GM03348 (cell line): Measurements from ENCODE around the gene NLRC5.

Source experiments
- DNase-seq: peaks from one replicate; pipeline ENCODE4 v3.0.0; 2012; ENCODE audit warnings: low spot score

Gene NLRC5

DNA sequence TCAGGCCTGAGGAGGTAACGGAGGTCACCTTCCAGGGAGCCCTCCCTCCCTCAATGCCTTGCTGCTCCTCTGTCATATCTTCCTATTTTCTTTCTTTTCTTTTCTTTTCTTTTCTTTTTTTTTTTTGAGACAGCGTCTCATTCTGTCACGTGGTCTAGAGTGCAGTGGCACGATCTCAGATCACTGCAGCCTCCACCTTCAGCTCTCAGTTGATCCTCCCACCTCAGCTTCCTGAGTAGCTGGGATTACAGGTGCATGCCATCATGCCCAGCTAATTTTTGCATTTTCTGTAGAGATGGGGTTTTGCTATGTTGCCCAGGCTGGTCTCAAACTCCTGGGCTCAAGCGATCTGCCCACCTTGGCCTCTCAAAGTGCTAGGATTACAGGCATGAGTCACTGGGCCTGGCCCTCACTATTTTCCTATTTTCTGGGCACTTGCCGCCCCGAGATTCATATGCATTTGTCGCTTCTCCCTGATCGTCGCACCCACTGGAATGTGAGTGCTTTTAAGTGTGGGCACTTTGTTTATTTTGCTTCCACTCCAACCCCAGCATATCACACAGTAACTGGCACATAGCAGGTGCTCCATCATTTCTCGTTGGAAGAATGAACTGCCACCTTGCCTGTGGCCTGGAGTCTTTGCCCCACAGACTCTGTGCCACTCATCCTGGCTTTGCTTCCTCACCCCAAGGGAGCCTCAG lies 134.8 kb downstream of the NLRC5 start:
- no peak for DNase-seq

DNA sequence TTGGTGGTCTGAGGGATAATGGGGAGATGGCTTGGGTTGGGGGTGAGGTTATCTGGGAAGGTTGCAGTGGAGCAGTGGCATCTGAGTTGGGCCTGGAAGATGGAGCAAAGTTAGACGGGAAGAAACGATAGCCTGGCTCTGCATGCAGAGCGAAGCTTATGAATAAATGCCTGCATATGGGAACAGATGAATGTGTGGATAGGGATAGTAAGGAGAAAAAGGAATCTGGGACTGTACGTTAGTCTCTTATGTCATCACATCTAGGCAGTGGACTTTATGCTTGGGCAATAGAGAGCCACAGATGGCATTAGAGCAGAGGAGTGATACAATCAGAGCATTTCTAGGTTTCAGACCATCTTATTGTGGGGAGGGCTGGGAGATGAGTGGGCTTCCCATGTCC lies 136.0 kb downstream of the NLRC5 start:
- no peak for DNase-seq

DNA sequence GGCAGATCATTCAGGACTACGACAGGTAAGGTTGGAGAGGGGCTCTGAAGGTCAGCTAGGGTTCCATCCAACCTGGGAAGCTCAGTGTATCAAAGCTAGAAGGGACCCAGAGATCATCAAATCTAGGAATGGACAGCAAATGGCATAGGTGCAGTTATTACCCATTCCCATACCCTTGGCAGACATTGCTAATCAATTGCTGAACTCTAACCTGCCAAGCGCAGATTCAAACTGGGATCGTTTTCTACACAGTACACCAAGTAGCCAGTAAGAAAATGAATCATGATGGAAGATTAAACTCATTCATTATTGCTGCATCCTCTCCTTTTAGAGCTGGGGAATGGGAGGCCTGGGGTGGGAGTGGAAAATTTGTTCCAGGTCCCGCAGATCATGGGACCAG lies 136.6 kb downstream of the NLRC5 start:
- DNase-seq = no peak

DNA sequence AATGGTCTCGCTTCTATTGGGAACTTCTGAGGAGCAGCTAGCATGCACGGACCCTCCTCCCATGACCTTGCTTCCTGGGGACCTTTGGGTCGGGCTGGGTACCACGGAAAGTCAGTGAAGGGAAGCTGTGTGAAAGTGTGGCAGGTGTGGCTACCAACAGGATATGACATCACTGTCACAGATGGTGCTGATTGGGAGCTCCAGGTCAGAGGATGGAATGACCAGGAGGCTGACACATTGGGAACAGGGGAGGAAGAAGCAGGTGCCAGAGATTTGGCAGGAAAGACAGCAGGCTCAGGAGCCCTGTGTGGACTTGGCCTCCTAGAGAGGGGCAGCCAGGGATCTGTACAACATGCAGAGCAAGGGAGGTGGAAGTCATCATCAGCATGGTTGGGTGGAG lies 137.1 kb downstream of the NLRC5 start:
- no peak for DNase-seq

DNA sequence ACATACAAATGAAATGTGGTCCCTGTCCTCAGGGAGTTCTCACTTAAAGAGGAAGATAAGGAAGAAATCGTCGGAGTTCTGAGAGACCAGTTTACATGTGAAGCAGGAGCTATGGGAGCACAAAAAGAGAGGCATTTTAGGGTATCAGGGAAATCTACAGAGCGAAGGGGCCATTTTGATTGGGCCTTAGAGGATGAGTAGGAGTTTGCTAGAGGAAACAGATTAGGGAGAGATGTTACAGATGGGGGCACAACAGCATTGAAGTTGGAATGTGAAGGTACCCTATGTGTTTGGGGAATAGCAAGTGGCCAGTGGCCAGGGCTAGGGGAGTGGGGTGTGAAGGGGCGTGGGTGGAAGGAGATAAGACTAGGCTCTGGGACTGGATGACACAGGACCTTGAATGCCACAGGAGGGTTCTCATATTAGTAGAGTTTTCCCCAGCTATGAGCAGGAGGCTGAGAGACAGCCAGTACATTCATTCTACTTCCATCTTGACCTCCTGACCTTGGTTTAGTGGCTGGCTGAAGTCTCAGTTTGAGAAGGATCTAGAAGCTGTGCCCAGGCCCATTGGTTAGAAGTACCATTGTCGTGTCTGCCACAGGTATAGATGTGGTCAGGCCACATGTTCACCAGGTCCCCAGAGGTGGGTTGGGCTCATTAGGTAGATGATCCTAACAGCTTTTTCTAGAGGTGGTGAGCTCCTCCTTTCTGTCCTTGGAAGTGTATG lies 137.8 kb downstream of the NLRC5 start:
- no peak for DNase-seq

DNA sequence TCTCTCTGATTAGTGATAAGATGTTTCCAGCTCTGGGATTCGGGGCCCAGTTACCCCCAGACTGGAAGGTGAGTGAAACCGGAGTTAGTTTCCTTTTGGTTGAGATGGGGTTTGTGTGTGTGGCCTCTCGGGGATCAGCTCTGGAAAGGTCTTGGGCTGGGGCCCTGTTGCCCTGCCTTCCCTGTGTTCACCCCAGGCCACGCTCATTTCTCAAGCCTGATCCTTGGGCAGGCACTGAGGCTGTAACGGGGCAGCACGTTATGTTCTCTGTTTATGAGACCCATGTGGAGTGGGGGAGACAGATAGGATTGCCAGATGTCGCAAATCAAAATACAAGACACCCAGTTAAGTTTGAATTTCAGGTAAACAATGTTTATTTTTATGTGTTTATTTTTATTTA lies 138.5 kb downstream of the NLRC5 start:
- DNase-seq = no peak

DNA sequence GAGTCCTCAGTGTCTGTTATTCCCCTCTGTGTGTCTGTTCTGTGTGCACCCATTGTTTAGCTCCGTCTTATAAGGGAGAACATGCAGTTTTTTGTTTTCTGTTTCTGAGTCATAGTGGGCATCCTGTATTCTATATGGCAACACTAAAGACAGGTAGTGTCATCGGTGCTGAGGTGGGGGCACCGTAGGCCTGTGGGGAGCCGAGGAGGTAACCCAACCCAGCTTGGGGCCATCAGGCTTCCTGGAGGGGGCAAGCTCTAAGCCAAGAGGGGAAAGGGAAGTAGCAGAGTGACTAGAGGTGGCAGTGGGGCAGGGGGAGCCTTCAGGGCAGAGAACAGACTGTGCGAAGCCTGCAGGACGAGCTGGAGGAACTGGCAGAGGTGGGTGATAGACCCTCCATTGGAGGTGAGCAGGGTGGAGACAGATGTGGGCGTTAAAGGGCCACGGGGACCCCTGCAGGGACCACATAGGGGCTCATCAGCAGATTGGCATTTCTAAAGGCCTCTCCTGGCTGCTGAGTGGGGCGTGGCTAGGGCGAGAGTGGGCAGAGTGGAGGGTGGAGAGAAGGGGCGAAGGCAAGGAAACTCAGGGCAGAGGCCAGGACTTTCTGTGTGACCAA lies 139.5 kb downstream of the NLRC5 start:
- DNase-seq = no peak

DNA sequence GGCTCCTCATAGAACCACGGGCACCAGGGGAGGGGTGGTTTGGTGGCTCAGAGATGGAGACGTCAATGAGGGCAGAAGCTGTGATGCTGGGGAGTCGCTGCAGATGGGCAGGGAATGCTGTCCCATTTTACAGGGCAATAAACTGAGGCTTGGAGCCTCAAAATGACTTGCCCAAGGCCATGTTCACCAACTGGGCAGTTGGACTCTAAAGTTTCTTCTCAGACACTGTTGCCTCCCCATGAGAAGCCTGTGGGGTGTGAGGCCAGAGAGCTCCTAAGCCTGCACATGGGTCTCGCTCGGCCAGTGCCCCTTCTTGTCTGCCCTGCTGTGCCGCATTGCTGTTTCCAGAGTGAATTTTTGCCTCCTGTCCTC lies 141.6 kb downstream of the NLRC5 start:
- no peak for DNase-seq

DNA sequence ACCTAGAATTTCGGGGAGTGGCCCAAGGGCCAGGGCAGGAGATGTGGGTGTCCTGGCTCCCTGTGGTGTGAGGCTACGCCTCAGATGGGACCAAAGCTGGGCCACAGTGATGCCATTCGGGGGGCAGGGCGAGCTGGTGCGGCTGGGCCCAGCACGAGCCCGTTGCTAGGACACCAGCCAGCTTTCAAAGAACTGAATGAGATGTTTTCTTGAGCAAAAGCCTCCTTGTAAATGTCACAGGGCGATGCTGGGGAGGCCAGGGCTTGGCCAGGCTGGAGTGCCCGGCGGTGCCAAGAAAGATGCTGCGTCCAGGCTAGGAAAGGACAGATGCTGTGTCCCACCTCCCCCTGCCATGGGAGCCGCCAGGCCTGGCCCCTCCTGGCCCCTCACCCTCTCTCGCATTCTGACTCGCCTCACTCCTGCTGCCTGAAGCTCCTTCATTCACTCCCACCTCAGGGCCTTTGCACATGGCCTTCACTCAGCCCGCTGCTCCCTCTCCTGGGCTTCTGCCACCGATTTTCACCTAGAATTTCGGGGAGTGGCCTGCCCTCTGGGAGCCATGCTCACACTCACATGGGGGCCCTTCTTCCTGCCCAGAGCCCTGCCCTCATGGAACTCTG lies 142.1 kb downstream of the NLRC5 start:
- no peak for DNase-seq

DNA sequence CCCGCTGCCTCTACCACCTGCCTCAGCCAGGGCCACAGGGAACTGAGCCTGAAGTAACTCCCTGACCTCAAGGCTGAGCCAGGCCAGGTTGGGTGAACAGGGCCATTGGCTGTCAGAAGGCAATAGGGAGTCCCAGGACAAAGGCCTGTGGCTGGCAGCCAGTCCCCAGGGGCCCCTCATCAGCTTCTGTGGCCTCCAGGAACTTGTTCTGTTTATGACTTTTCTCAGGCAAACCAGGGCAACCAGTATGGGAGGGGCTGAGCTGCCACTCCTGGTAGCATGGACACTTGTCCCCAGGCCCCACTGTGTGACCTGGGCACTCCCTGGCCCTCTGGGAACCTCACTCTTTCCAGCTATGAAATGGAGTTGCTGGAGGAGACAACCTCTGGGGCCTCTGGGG lies 143.1 kb downstream of the NLRC5 start:
- no peak for DNase-seq

DNA sequence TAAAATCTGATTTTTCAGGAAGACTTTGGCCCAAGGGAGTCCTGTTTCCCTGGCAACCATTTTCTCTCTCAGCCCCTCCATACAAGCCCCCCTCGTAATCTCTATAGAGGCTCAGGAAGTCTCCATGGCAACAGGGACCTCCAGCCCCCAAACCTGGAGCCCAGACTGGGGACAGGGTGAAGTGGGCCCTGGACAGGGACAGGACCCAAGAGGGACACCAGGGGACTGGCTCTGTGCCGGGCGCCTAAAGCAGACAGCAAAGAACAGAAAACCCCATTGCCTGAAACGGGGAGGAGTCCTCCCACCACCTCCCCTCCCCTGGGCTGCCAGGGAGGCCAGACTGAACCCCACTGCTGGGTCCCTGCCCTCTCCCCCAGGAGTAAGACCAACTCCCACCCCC lies 143.7 kb downstream of the NLRC5 start:
- DNase-seq = no peak
